Prostate gland (tissue), 2 donors: ENCODE data around the gene AHCTF1.

Experiments
- CTCF ChIP-seq, 4 experiments: fragments of 200-600 bp in 2 of 4; fragments of 450-650 bp in 2 of 4; sonication (generic) in 2 of 4; IDR thresholded peaks; 1 replicate in 3 of 4; 2 replicates in 1 of 4; pipeline ENCODE4 v1.5.1; 2016 to 2019; ENCODE audit warnings: antibody characterized with exemption in 4 of 4, mild to moderate bottlenecking in 2 of 4, moderate library complexity in 2 of 4
- POLR2A ChIP-seq: fragments of 450-650 bp; IDR thresholded peaks from one replicate; pipeline ENCODE4 v1.6.1; 2016; ENCODE audit warnings: antibody characterized with exemption, mild to moderate bottlenecking

GRCh38 chr1:246811985-246812384 is 119.8 kb downstream of the AHCTF1 start:
- TF ChIP-seq CTCF (IDR thresholded peaks at IDR 0.05) (no peak), POLR2A (no peak)
